ENCODE results near the gene AFF4. TPM values are rescaled to one million over a fixed set of nuclear protein-coding genes. Genes with fewer than 3 reads are reported as not detected.
"Not testable (repeated sequence)": the region's sequence is repeated elsewhere in the genome, so short reads cannot be mapped to it uniquely, and the experiment has no call there.

Gene AFF4
- total RNA-seq, 4 donors from 2014 or later, result 66.1 to 122 (median 85.1) TPM

GRCh38 chr5:132971483-132972435, 8.3 kb upstream of the AFF4 start:
- H3K9me3 ChIP-seq, result no peaks in the 10 kb centered on the region
- no peaks in the 10 kb centered on the region for H3K36me3 ChIP-seq
- intact Hi-C loops (cut with DNase I; ENCODE audit: low total_unique reads), result no loop called here
- in situ Hi-C loops (cut with MboI; ENCODE audit: low pct_ligation_motif_present in 1 of 4, low pct_unique_long_range_greater_than_20kb in 1 of 4, low sequenced_read_pairs in 3 of 4), result no loop called here
- no peak for TF ChIP-seq CTCF (IDR thresholded peaks at IDR 0.05)
- no peak for TF ChIP-seq EP300 (IDR thresholded peaks at IDR 0.05; ENCODE audit: low read depth)
- TF ChIP-seq POLR2A (IDR thresholded peaks at IDR 0.05), result no peak
- no peak for TF ChIP-seq POLR2AphosphoS5 (IDR thresholded peaks at IDR 0.05)
- no peak for DNase-seq
- H3K27ac ChIP-seq, result no peak overlapping the region
- no peak overlapping the region for H3K4me3 ChIP-seq
- H3K27me3 ChIP-seq, result no peaks in the 10 kb centered on the region
- H3K4me1 ChIP-seq, result no peaks in the 10 kb centered on the region
- 81 to 82% methylated on average over 9 to 16 of the region's 16 CpGs for WGBS, 2 donors (ENCODE audit: low coverage in 1 of 2)

DNA sequence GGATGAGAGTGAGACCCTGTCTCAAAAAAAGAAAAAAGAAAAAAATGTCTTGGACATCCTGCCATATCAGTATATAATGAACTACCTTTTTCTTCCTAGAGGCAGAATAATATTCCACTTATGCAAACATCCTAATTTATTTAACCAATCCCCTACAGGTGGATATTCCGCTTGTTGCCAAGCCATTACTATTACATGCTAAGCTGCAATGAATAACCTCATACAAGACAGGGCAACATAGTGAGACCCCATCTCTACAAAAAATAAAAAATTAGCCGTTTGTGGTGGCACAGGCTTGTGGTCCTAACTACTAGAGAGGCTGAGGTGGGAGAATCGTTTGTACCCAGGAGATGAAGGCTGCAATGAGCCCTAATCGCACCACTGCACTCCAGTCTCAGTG, 1.7 kb upstream of the AFF4 start:
- intact Hi-C loops (cut with DNase I; ENCODE audit: low total_unique reads), result no loop called here
- Histone ChIP-seq H3K4me1 (peaks cover 4 to 26% (median 22%) of the 10 kb centered on the region in 4 donors), H3K36me3 (no peaks in the 10 kb centered on the region), H3K27me3 (no peaks in the 10 kb centered on the region), H3K9me3 (no peaks in the 10 kb centered on the region), H3K27ac (no peak overlapping the region), H3K4me3 (no peak overlapping the region)
- no peak for TF ChIP-seq POLR2A (IDR thresholded peaks at IDR 0.05)
- no peak for TF ChIP-seq EP300 (IDR thresholded peaks at IDR 0.05; ENCODE audit: low read depth)
- no peak for TF ChIP-seq CTCF (IDR thresholded peaks at IDR 0.05)
- no peak for TF ChIP-seq POLR2AphosphoS5 (IDR thresholded peaks at IDR 0.05)
- whole genome bisulfite sequencing, 2 donors (ENCODE audit: low coverage in 1 of 2), result 95 to 97% methylated on average over 4 of the region's 4 CpGs
- in situ Hi-C loops (cut with MboI; ENCODE audit: low pct_ligation_motif_present in 1 of 4, low pct_unique_long_range_greater_than_20kb in 1 of 4, low sequenced_read_pairs in 3 of 4), result no loop called here
- no peak for DNase-seq

GRCh38 chr5:132962429-132963021, 909 bp downstream of the AFF4 start:
- Histone ChIP-seq H3K9me3 (no peaks in the 10 kb centered on the region), H3K4me3 (peak overlapping the region; percentile 72 to 90 (median 82)), H3K36me3 (no peaks in the 10 kb centered on the region), H3K27me3 (no peaks in the 10 kb centered on the region), H3K27ac (peak overlapping the region; percentile 98 to 100 (median 98)), H3K4me1 (peaks cover 4 to 36% (median 26%) of the 10 kb centered on the region in 4 donors)
- DNase-seq, result peak; percentile 32
- TF ChIP-seq CTCF (IDR thresholded peaks at IDR 0.05) (no peak), POLR2AphosphoS5 (IDR thresholded peaks at IDR 0.05) (peak; percentile 58 to 68 (median 64)), EP300 (IDR thresholded peaks at IDR 0.05; ENCODE audit: low read depth) (no peak), POLR2A (IDR thresholded peaks at IDR 0.05) (peak; percentile 30)
- intact Hi-C loops (cut with DNase I; ENCODE audit: low total_unique reads), result loop anchor here (2.0 to 5.0 kb wide), 2 partner anchors 90 to 750 kb away; partner anchors contain the start of gene HSPA4
- in situ Hi-C loops (cut with MboI; ENCODE audit: low pct_ligation_motif_present in 1 of 4, low pct_unique_long_range_greater_than_20kb in 1 of 4, low sequenced_read_pairs in 3 of 4), result no loop called here
- 0% methylated on average over 18 to 21 of the region's 21 CpGs for WGBS, 2 donors (ENCODE audit: low coverage in 1 of 2)

- H3K36me3 ChIP-seq, result no peaks in the 10 kb centered on the region
- peaks cover 4 to 39% (median 27%) of the 10 kb centered on the region in 4 donors for H3K4me1 ChIP-seq
- intact Hi-C loops (cut with DNase I; ENCODE audit: low total_unique reads) (loop anchor here (2.0 to 5.0 kb wide), 2 partner anchors 91 to 750 kb away; partner anchors contain the start of gene HSPA4), in situ Hi-C loops (cut with MboI; ENCODE audit: low pct_ligation_motif_present in 1 of 4, low pct_unique_long_range_greater_than_20kb in 1 of 4, low sequenced_read_pairs in 3 of 4) (no loop called here)
- peak overlapping the region; percentile 98 to 100 (median 98) for H3K27ac ChIP-seq
- no peak for DNase-seq
- WGBS, 2 donors (ENCODE audit: low coverage in 1 of 2), result 5 to 11% methylated on average over 5 of the region's 5 CpGs
- peak overlapping the region in 3 of 4 donors; percentile 72 to 90 (median 86) for H3K4me3 ChIP-seq
- TF ChIP-seq POLR2A (IDR thresholded peaks at IDR 0.05), result no peak
- TF ChIP-seq CTCF (IDR thresholded peaks at IDR 0.05), result no peak
- no peak for TF ChIP-seq EP300 (IDR thresholded peaks at IDR 0.05; ENCODE audit: low read depth)
- no peak for TF ChIP-seq POLR2AphosphoS5 (IDR thresholded peaks at IDR 0.05)
- no peaks in the 10 kb centered on the region for H3K9me3 ChIP-seq
- no peaks in the 10 kb centered on the region for H3K27me3 ChIP-seq
Observed at GRCh38 chr5:132961887-132962286, 1.5 kb downstream of the AFF4 start.

GRCh38 chr5:132961123-132961815, 2.2 kb downstream of the AFF4 start:
- H3K27me3 ChIP-seq; DNase-seq; H3K9me3 ChIP-seq; in situ Hi-C loops (cut with MboI; ENCODE audit: low pct_ligation_motif_present in 1 of 4, low pct_unique_long_range_greater_than_20kb in 1 of 4, low sequenced_read_pairs in 3 of 4); H3K36me3 ChIP-seq: not testable (repeated sequence)
- Histone ChIP-seq H3K27ac (peak overlapping the region; percentile 98 to 100 (median 98)), H3K4me3 (peak overlapping the region in 1 of 4 donors; percentile 72), H3K4me1 (peaks cover 4 to 39% (median 27%) of the 10 kb centered on the region in 4 donors)
- 89 to 92% methylated on average over 4 to 11 of the region's 11 CpGs for WGBS, 2 donors (ENCODE audit: low coverage in 1 of 2)
- intact Hi-C loops (cut with DNase I; ENCODE audit: low total_unique reads), result loop anchor here (5.0 kb wide), 1 partner anchor 749 kb away; no protein-coding TSS in a partner anchor

Data from transverse colon (tissue), 4 donors.